Measurements from ENCODE around the gene LDLRAD3.

GRCh38 chr11:36091256-36091811 is 147.5 kb downstream of the LDLRAD3 start:
- TF ChIP-seq CTCF (IDR thresholded peaks at IDR 0.05) (no peak), EZH2 (IDR thresholded peaks at IDR 0.05) (no peak)
